Natural killer cell (primary cell): ENCODE results near the gene NKX1-2. TPM values are rescaled to one million over a fixed set of nuclear protein-coding genes. Genes with fewer than 3 reads are reported as not detected.

Experiments used
- ATAC-seq, 3 donors: fragments of 150-1000 bp in 2 of 3; fragments of 200-7000 bp in 1 of 3; cut with Tn5 transposase; 1 replicate in 1 of 3; 2 replicates in 2 of 3; pipeline ENCODE4 v1.10.0; 2021; ENCODE audit warnings: mild to moderate bottlenecking in 2 of 3, moderate library complexity in 2 of 3
- DNase-seq, 2 donors: peaks; one replicate each; pipeline versions ENCODE4 v3.0.0 to v3.0.0-alpha.2; 2013 to 2021; ENCODE audit warnings: mixed read lengths in 1 of 2
- H3K27ac ChIP-seq: one replicate; pipeline ENCODE4 v1.5.1; 2013; ENCODE audit warnings: mild to moderate bottlenecking, low read length
- H3K27me3 ChIP-seq: one replicate; pipeline ENCODE4 v1.6.1; 2013; ENCODE audit warnings: low read length; ENCODE audit not compliant: control insufficient read depth, insufficient read depth
- H3K36me3 ChIP-seq: one replicate; pipeline ENCODE4 v1.6.1; 2013; ENCODE audit warnings: low read length; ENCODE audit not compliant: control insufficient read depth, insufficient read depth
- H3K4me1 ChIP-seq: one replicate; pipeline ENCODE4 v1.6.1; 2013; ENCODE audit warnings: low read length; ENCODE audit not compliant: control insufficient read depth, insufficient read depth
- H3K4me3 ChIP-seq: one replicate; pipeline ENCODE4 v1.5.1; 2013; ENCODE audit warnings: low read length
- H3K9me3 ChIP-seq: one replicate; pipeline ENCODE4 v1.6.1; 2013; ENCODE audit warnings: low read length; ENCODE audit not compliant: control insufficient read depth, insufficient read depth
- H3K27ac Mint-ChIP-seq, 2 donors: one replicate each; pipeline ENCODE4 v1.8.0; 2022; ENCODE audit warnings: mild to moderate bottlenecking in 2 of 2, mixed read lengths in 2 of 2, moderate library complexity in 1 of 2
- H3K27me3 Mint-ChIP-seq, 2 donors: one replicate each; pipeline ENCODE4 v1.8.0; 2022; ENCODE audit warnings: low read depth in 2 of 2, mixed read lengths in 2 of 2
- H3K36me3 Mint-ChIP-seq: one replicate; pipeline ENCODE4 v1.8.0; 2022; ENCODE audit warnings: mixed read lengths
- H3K4me1 Mint-ChIP-seq, 2 donors: one replicate each; pipeline ENCODE4 v1.8.0; 2022; ENCODE audit warnings: mixed read lengths in 2 of 2
- H3K4me3 Mint-ChIP-seq: one replicate; pipeline ENCODE4 v1.8.0; 2022; ENCODE audit warnings: mild to moderate bottlenecking, moderate library complexity, mixed read lengths
- H3K9me3 Mint-ChIP-seq, 2 donors: one replicate each; pipeline ENCODE4 v1.8.0; 2022; ENCODE audit warnings: mixed read lengths in 2 of 2
- WGBS: methylation state at CpG from one replicate; pipeline ENCODE4 v1.1.7; 2013; ENCODE audit warnings: missing lambda C conversion rate; ENCODE audit not compliant: insufficient coverage; 5-methylcytosine and 5-hydroxymethylcytosine counted together
- intact Hi-C: fragments of 100-400 bp; cut with micrococcal nuclease; formaldehyde crosslinking; loops from one replicate; pipeline ENCODE4 v1.14.2; 2022
- total RNA-seq, 4 donors: library from RNA; stranded (reverse); fragments of 120-200 nt in 1 of 4; gene quantifications; one replicate each; pipeline versions ENCODE4 v1.2.3 to v1.2.4, GENCODE V29; 2013 to 2022
- TF ChIP-seq, protein P1 (sequence below): fragments of 200-600 bp; IDR thresholded peaks from one replicate; pipeline ENCODE4 v1.8.0; 2022; ENCODE audit warnings: antibody characterized with exemption

NKX1-2 gene
- total RNA-seq, 3 donors from 2014 or later (not counting 1 experiment from before 2014, with no cell fraction given) = not detected

- no peak overlapping the region for H3K4me3 ChIP-seq
- peaks cover 0 to 4% of the 10 kb centered on the region in 2 donors for H3K9me3 Mint-ChIP-seq
Observed at GRCh38 chr10:124482876-124483275, 33.0 kb upstream of the NKX1-2 start.

GRCh38 chr10:124482236-124482800, 32.5 kb upstream of the NKX1-2 start:
- Histone ChIP-seq H3K4me1 (no peaks in the 10 kb centered on the region), H3K27ac (no peak overlapping the region), H3K4me3 (no peak overlapping the region), H3K27me3 (no peaks in the 10 kb centered on the region), H3K36me3 (no peaks in the 10 kb centered on the region), H3K9me3 (peaks cover 2% of the 10 kb centered on the region)
- Mint-ChIP-seq H3K9me3 (peaks cover 0 to 3% of the 10 kb centered on the region in 2 donors), H3K27me3 (no peaks in the 10 kb centered on the region), H3K27ac (no peak overlapping the region), H3K4me3 (no peak overlapping the region), H3K4me1 (no peaks in the 10 kb centered on the region), H3K36me3 (no peaks in the 10 kb centered on the region)
- DNase-seq (no peak), ATAC-seq (no peak)
- intact Hi-C loops = no loop called here
- 94% methylated on average over 10 of the region's 10 CpGs for WGBS
- TF ChIP-seq, protein P1, sequence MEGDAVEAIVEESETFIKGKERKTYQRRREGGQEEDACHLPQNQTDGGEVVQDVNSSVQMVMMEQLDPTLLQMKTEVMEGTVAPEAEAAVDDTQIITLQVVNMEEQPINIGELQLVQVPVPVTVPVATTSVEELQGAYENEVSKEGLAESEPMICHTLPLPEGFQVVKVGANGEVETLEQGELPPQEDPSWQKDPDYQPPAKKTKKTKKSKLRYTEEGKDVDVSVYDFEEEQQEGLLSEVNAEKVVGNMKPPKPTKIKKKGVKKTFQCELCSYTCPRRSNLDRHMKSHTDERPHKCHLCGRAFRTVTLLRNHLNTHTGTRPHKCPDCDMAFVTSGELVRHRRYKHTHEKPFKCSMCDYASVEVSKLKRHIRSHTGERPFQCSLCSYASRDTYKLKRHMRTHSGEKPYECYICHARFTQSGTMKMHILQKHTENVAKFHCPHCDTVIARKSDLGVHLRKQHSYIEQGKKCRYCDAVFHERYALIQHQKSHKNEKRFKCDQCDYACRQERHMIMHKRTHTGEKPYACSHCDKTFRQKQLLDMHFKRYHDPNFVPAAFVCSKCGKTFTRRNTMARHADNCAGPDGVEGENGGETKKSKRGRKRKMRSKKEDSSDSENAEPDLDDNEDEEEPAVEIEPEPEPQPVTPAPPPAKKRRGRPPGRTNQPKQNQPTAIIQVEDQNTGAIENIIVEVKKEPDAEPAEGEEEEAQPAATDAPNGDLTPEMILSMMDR = no peak

More at GRCh38 chr10:124482876-124483275, 33.0 kb upstream of the NKX1-2 start:
- no peak overlapping the region for H3K27ac ChIP-seq
- TF ChIP-seq, protein P1 = no peak
- H3K27me3 Mint-ChIP-seq = no peaks in the 10 kb centered on the region
- no peak overlapping the region for H3K27ac Mint-ChIP-seq
- WGBS = 94% methylated on average over 12 of the region's 12 CpGs
- no peak for DNase-seq
- H3K27me3 ChIP-seq = no peaks in the 10 kb centered on the region
- peaks cover 4% of the 10 kb centered on the region for H3K9me3 ChIP-seq
- H3K36me3 Mint-ChIP-seq = no peaks in the 10 kb centered on the region
- intact Hi-C loops = no loop called here
- H3K4me1 ChIP-seq = no peaks in the 10 kb centered on the region
- no peaks in the 10 kb centered on the region for H3K36me3 ChIP-seq
- ATAC-seq = no peak
- no peak overlapping the region for H3K4me3 Mint-ChIP-seq
- H3K4me1 Mint-ChIP-seq = no peaks in the 10 kb centered on the region

DNA sequence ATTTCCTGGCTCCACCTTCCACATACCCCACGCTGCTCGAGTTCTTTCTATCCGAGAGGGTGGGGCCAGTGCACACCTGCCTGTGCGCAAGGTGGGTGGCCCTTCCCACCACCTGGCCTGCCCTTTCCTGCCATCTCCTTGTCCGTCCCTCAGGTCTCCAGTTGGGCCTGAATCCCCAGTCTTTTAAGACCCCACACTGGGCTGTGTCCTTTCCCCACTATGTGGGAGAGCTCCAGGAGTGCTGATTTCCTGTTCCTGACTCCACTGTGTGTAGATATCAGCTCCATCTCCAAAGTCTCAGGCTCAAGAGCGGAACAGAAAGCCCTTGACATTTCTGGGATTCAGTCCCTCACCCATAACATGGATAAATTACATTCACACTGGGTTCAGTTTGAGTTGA, 31.9 kb upstream of the NKX1-2 start:
- no peak for ATAC-seq
- TF ChIP-seq, protein P1 = no peak

GRCh38 chr10:124480860-124481259, 31.0 kb upstream of the NKX1-2 start:
- H3K36me3 Mint-ChIP-seq = no peaks in the 10 kb centered on the region
- no peak overlapping the region for H3K4me3 Mint-ChIP-seq
- intact Hi-C loops = no loop called here
- DNase-seq (no peak), ATAC-seq (no peak)
- no peaks in the 10 kb centered on the region for H3K36me3 ChIP-seq
- no peaks in the 10 kb centered on the region for H3K4me1 ChIP-seq
- H3K4me1 Mint-ChIP-seq = no peaks in the 10 kb centered on the region
- no peaks in the 10 kb centered on the region for H3K9me3 ChIP-seq
- H3K27me3 Mint-ChIP-seq = no peaks in the 10 kb centered on the region
- H3K4me3 ChIP-seq = no peak overlapping the region
- H3K27ac Mint-ChIP-seq = no peak overlapping the region
- TF ChIP-seq, protein P1 = no peak
- H3K27me3 ChIP-seq = no peaks in the 10 kb centered on the region
- 89% methylated on average over 5 of the region's 5 CpGs for WGBS
- H3K9me3 Mint-ChIP-seq = no peaks in the 10 kb centered on the region
- no peak overlapping the region for H3K27ac ChIP-seq

More for the DNA sequence above, 31.9 kb upstream of the NKX1-2 start:
- Mint-ChIP-seq H3K27me3 (no peaks in the 10 kb centered on the region), H3K4me1 (no peaks in the 10 kb centered on the region), H3K9me3 (no peaks in the 10 kb centered on the region), H3K4me3 (no peak overlapping the region), H3K36me3 (no peaks in the 10 kb centered on the region), H3K27ac (no peak overlapping the region)
- H3K27ac ChIP-seq = no peak overlapping the region
- no peak for DNase-seq
- 82% methylated on average over 6 of the region's 6 CpGs for WGBS
- no peaks in the 10 kb centered on the region for H3K4me1 ChIP-seq
- H3K36me3 ChIP-seq = no peaks in the 10 kb centered on the region
- no peaks in the 10 kb centered on the region for H3K9me3 ChIP-seq
- intact Hi-C loops = no loop called here
- H3K27me3 ChIP-seq = no peaks in the 10 kb centered on the region
- H3K4me3 ChIP-seq = no peak overlapping the region
